Tibial nerve (tissue), 4 donors: ENCODE data around the gene TJP2. TPM values are rescaled to one million over a fixed set of nuclear protein-coding genes. Genes with fewer than 3 reads are reported as not detected.

Source experiments
- DNase-seq, 2 donors: peaks; one replicate each; pipeline ENCODE4 v3.0.0-alpha.2; 2019; ENCODE audit warnings: low spot score in 2 of 2
- H3K27ac ChIP-seq, 4 donors: fragments of 200-600 bp; sonication (generic) in 3 of 4; one replicate each; pipeline ENCODE4 v1.5.1; 2017 to 2019; ENCODE audit warnings: mild to moderate bottlenecking in 1 of 4
- H3K27me3 ChIP-seq, 2 donors: fragments of 200-600 bp; sonication (generic) in 1 of 2; one replicate each; pipeline versions ENCODE4 v1.5.1 to v1.6.0; 2017 to 2019
- H3K36me3 ChIP-seq, 3 donors: fragments of 200-600 bp; sonication (generic); one replicate each; pipeline ENCODE4 v1.5.1; 2018 to 2019
- H3K4me1 ChIP-seq, 4 donors: fragments of 200-600 bp; sonication (generic) in 3 of 4; one replicate each; pipeline ENCODE4 v1.5.1; 2017 to 2019
- H3K4me3 ChIP-seq, 4 donors: fragments of 200-600 bp; sonication (generic) in 3 of 4; one replicate each; pipeline ENCODE4 v1.5.1; 2017 to 2019; ENCODE audit warnings: mild to moderate bottlenecking in 1 of 4, moderate library complexity in 1 of 4
- H3K9me3 ChIP-seq, 4 donors: fragments of 200-600 bp; sonication (generic) in 3 of 4; one replicate each; pipeline ENCODE4 v1.5.1; 2017 to 2019
- CTCF ChIP-seq, 5 experiments: fragments of 200-600 bp in 3 of 5; fragments of 450-650 bp in 2 of 5; sonication (generic) in 3 of 5; IDR thresholded peaks; one replicate each; pipeline ENCODE4 v1.5.1; 2016 to 2019; ENCODE audit warnings: antibody characterized with exemption in 5 of 5, mild to moderate bottlenecking in 3 of 5, moderate library complexity in 2 of 5
- EP300 ChIP-seq, 2 donors: sonication (generic); formaldehyde crosslinking; IDR thresholded peaks; one replicate each; pipeline ENCODE4 v1.6.1; 2017; ENCODE audit warnings: antibody characterized with exemption in 2 of 2, mild to moderate bottlenecking in 1 of 2
- POLR2A ChIP-seq, 2 donors: fragments of 450-650 bp; IDR thresholded peaks; one replicate each; pipeline ENCODE4 v1.6.1; 2017; ENCODE audit warnings: antibody characterized with exemption in 2 of 2, mild to moderate bottlenecking in 2 of 2, moderate library complexity in 2 of 2
- WGBS, 2 donors: methylation state at CpG; one replicate each; pipeline ENCODE4 v1.1.5; 2018; 5-methylcytosine and 5-hydroxymethylcytosine counted together
- total RNA-seq, 4 donors: library from RNA; depleted of rRNA; stranded (reverse); fragments of >200 nt; gene quantifications; one replicate each; pipeline ENCODE4 v1.1.0, GENCODE V29; 2016

The TJP2 gene
- total RNA-seq, 4 donors from 2014 or later = 123 to 207 (median 182) TPM

- Histone ChIP-seq H3K4me3 (peak overlapping the region; percentile 50 to 67 (median 56)), H3K27ac (peak overlapping the region; percentile 33 to 87 (median 59)), H3K4me1 (peaks cover 0 to 51% (median 9%) of the 10 kb centered on the region in 4 donors), H3K27me3 (no peaks in the 10 kb centered on the region), H3K9me3 (no peaks in the 10 kb centered on the region), H3K36me3 (no peaks in the 10 kb centered on the region)
- TF ChIP-seq CTCF (IDR thresholded peaks at IDR 0.05) = no peak
- TF ChIP-seq EP300 (IDR thresholded peaks at IDR 0.05) = peak in 1 of 2 donors; percentile 44
- no peak for TF ChIP-seq POLR2A (IDR thresholded peaks at IDR 0.05)
- DNase-seq = peak in 1 of 2 donors; percentile 57
- WGBS, 2 donors = 5 to 14% methylated on average over 19 to 21 of the region's 21 CpGs
Measured at GRCh38 chr9:69174616-69175463, 763 bp downstream of the TJP2 start.

- H3K27me3 ChIP-seq = no peaks in the 10 kb centered on the region
- no peak for DNase-seq
- TF ChIP-seq CTCF (IDR thresholded peaks at IDR 0.05) (no peak), EP300 (IDR thresholded peaks at IDR 0.05) (no peak), POLR2A (IDR thresholded peaks at IDR 0.05) (no peak)
- peak overlapping the region in 3 of 4 donors; percentile 33 to 87 (median 82) for H3K27ac ChIP-seq
- H3K36me3 ChIP-seq = no peaks in the 10 kb centered on the region
- no peaks in the 10 kb centered on the region for H3K9me3 ChIP-seq
- H3K4me3 ChIP-seq = peak overlapping the region; percentile 10 to 67 (median 54)
- peaks cover 0 to 51% (median 9%) of the 10 kb centered on the region in 4 donors for H3K4me1 ChIP-seq
- 46 to 51% methylated on average over 8 of the region's 8 CpGs for WGBS, 2 donors
Measured at GRCh38 chr9:69175486-69175885, 1.4 kb downstream of the TJP2 start.

- Histone ChIP-seq H3K9me3 (no peaks in the 10 kb centered on the region), H3K36me3 (no peaks in the 10 kb centered on the region), H3K27ac (peak overlapping the region in 2 of 4 donors; percentile 44 to 82), H3K4me3 (no peak overlapping the region), H3K4me1 (peaks cover 0 to 54% (median 9%) of the 10 kb centered on the region in 4 donors), H3K27me3 (no peaks in the 10 kb centered on the region)
- WGBS, 2 donors = 79 to 83% methylated on average over 9 of the region's 9 CpGs
- peak in 1 of 2 donors; percentile 55 for DNase-seq
- peak in 1 of 2 donors; percentile 48 for TF ChIP-seq EP300 (IDR thresholded peaks at IDR 0.05)
- no peak for TF ChIP-seq CTCF (IDR thresholded peaks at IDR 0.05)
Measured at GRCh38 chr9:69176471-69177171, 2.5 kb downstream of the TJP2 start.

GRCh38 chr9:69178583-69179011 lies 4.5 kb downstream of the TJP2 start:
- DNase-seq = no peak
- Histone ChIP-seq H3K4me1 (peaks cover 0 to 39% (median 4%) of the 10 kb centered on the region in 4 donors), H3K9me3 (no peaks in the 10 kb centered on the region), H3K27me3 (no peaks in the 10 kb centered on the region), H3K27ac (no peak overlapping the region), H3K4me3 (no peak overlapping the region), H3K36me3 (no peaks in the 10 kb centered on the region)
- no peak for TF ChIP-seq EP300 (IDR thresholded peaks at IDR 0.05)
- TF ChIP-seq POLR2A (IDR thresholded peaks at IDR 0.05) = no peak
- TF ChIP-seq CTCF (IDR thresholded peaks at IDR 0.05) = no peak
- WGBS, 2 donors = 57 to 61% methylated on average over 3 of the region's 3 CpGs

GRCh38 chr9:69179037-69179436 lies 5.0 kb downstream of the TJP2 start:
- WGBS, 2 donors = 55 to 56% methylated on average over 2 of the region's 2 CpGs
- H3K27me3 ChIP-seq = no peaks in the 10 kb centered on the region
- no peak overlapping the region for H3K4me3 ChIP-seq
- H3K27ac ChIP-seq = no peak overlapping the region
- DNase-seq = no peak
- peaks cover 0 to 34% (median 4%) of the 10 kb centered on the region in 4 donors for H3K4me1 ChIP-seq
- TF ChIP-seq EP300 (IDR thresholded peaks at IDR 0.05) (no peak), CTCF (IDR thresholded peaks at IDR 0.05) (no peak), POLR2A (IDR thresholded peaks at IDR 0.05) (no peak)
- no peaks in the 10 kb centered on the region for H3K36me3 ChIP-seq
- H3K9me3 ChIP-seq = no peaks in the 10 kb centered on the region
